Small intestine (tissue), 7 donors: ENCODE results near the gene OR6S1. TPM values are rescaled to one million over a fixed set of nuclear protein-coding genes. Genes with fewer than 3 reads are reported as not detected.

Experiments
- DNase-seq, 2 donors: peaks; one replicate each; pipeline versions ENCODE4 v3.0.0 to v3.0.0-alpha.2; 2013
- FAIRE-seq: peaks from 2 replicates; lab custom pipeline; 2012; peaks lifted over from hg19 to GRCh38; lab: Jason Lieb, UNC
- H3K27ac ChIP-seq, 3 donors: one replicate each; pipeline ENCODE4 v1.5.1; 2013; ENCODE audit warnings: low read length in 2 of 3, mild to moderate bottlenecking in 2 of 3, control low read depth in 1 of 3, inconsistent platforms in 1 of 3, low read depth in 1 of 3, moderate library complexity in 1 of 3
- H3K27me3 ChIP-seq, 3 donors: one replicate each; pipeline ENCODE4 v1.6.1; 2013; ENCODE audit warnings: low read length in 3 of 3, inconsistent platforms in 1 of 3; ENCODE audit not compliant: control insufficient read depth in 3 of 3, insufficient read depth in 3 of 3
- H3K36me3 ChIP-seq, 3 donors: one replicate each; pipeline ENCODE4 v1.6.1; 2013; ENCODE audit warnings: low read length in 3 of 3, inconsistent platforms in 1 of 3, low read depth in 1 of 3, mild to moderate bottlenecking in 1 of 3, moderate library complexity in 1 of 3; ENCODE audit not compliant: control insufficient read depth in 3 of 3, insufficient read depth in 2 of 3
- H3K4me1 ChIP-seq, 3 donors: one replicate each; pipeline ENCODE4 v1.6.1; 2013; ENCODE audit warnings: low read length in 2 of 3, inconsistent platforms in 1 of 3, low read depth in 1 of 3, mild to moderate bottlenecking in 1 of 3, moderate library complexity in 1 of 3; ENCODE audit not compliant: control insufficient read depth in 3 of 3, insufficient read depth in 2 of 3
- H3K4me3 ChIP-seq, 3 donors: one replicate each; pipeline ENCODE4 v1.5.1; 2013; ENCODE audit warnings: low read length in 3 of 3, control low read depth in 1 of 3, inconsistent platforms in 1 of 3, low read depth in 1 of 3, mild to moderate bottlenecking in 1 of 3, moderate library complexity in 1 of 3
- H3K9me3 ChIP-seq, 2 donors: one replicate each; pipeline ENCODE4 v1.6.1; 2013; ENCODE audit warnings: low read depth in 1 of 2, low read length in 1 of 2; ENCODE audit not compliant: control insufficient read depth in 2 of 2, insufficient read depth in 1 of 2
- WGBS, 3 donors: extraction: QIAGEN DNeasy Blood & Tissue Kit; methylation state at CpG; one replicate each; pipeline ENCODE4 v1.1.7; 2013; 5-methylcytosine and 5-hydroxymethylcytosine counted together
- polyA plus RNA-seq, 4 donors: library from polyadenylated mRNA; stranded (reverse) in 3 of 4; unstranded in 1 of 4; fragments of 200-250 nt in 3 of 4; fragments of 120-200 nt in 1 of 4; gene quantifications; one replicate each; pipeline versions ENCODE4 v1.2.1 to v1.2.3, GENCODE V29; 2013
- donor health status: healthy with polysubstance abuse.
- donor health status: control.
- donor health status: control.
- donor health status: Bipolar disorder and iron deficiency.
- donor health status: healthy.

Gene OR6S1
- polyA plus RNA-seq, 4 donors = not detected

- 0% methylated on average over 37 to 42 of the region's 42 CpGs for WGBS, 3 donors
- FAIRE-seq (no peak), DNase-seq (peak; percentile 82 to 95)
- Histone ChIP-seq H3K9me3 (no peaks in the 10 kb centered on the region), H3K4me1 (peaks cover 3 to 47% (median 5%) of the 10 kb centered on the region in 3 donors), H3K27ac (peak within 1 kb of the TSS; percentile 98 to 100 (median 99)), H3K36me3 (no peaks in the 10 kb centered on the region), H3K27me3 (no peaks in the 10 kb centered on the region), H3K4me3 (peak within 1 kb of the TSS; percentile 55 to 85 (median 84))
Measured at GRCh38 chr14:20683891-20684661, 42.6 kb upstream of the OR6S1 start, which contains the start of gene RNASE4. Gene RNASE4, plus strand, starts transcription at chr14:20684560. Its CDS starts 14,812 bp downstream, at chr14:20699372.

- no peaks in the 10 kb centered on the region for H3K36me3 ChIP-seq
- 0% methylated on average over 38 of the region's 38 CpGs for WGBS, 3 donors
- H3K4me1 ChIP-seq = peaks cover 3 to 39% (median 5%) of the 10 kb centered on the region in 3 donors
- DNase-seq (peak; percentile 80 to 90), FAIRE-seq (no peak)
- no peaks in the 10 kb centered on the region for H3K27me3 ChIP-seq
- peak overlapping the region; percentile 56 to 85 (median 84) for H3K4me3 ChIP-seq
- peak overlapping the region; percentile 98 to 100 (median 99) for H3K27ac ChIP-seq
- no peaks in the 10 kb centered on the region for H3K9me3 ChIP-seq
Measured at GRCh38 chr14:20683125-20683890, 41.8 kb upstream of the OR6S1 start.

GRCh38 chr14:20682435-20683124 lies 41.1 kb upstream of the OR6S1 start:
- H3K27me3 ChIP-seq = no peaks in the 10 kb centered on the region
- peak overlapping the region; percentile 98 to 100 (median 99) for H3K27ac ChIP-seq
- no peaks in the 10 kb centered on the region for H3K36me3 ChIP-seq
- peaks cover 3 to 33% (median 5%) of the 10 kb centered on the region in 3 donors for H3K4me1 ChIP-seq
- 0% methylated on average over 37 to 40 of the region's 40 CpGs for WGBS, 3 donors
- H3K4me3 ChIP-seq = peak overlapping the region; percentile 56 to 85 (median 84)
- no peaks in the 10 kb centered on the region for H3K9me3 ChIP-seq
- FAIRE-seq = no peak
- peak; percentile 89 to 95 for DNase-seq

GRCh38 chr14:20682127-20682434 lies 40.6 kb upstream of the OR6S1 start:
- no peak for FAIRE-seq
- Histone ChIP-seq H3K9me3 (no peaks in the 10 kb centered on the region), H3K27ac (peak overlapping the region; percentile 98 to 100 (median 99)), H3K4me1 (peaks cover 3 to 29% (median 5%) of the 10 kb centered on the region in 3 donors), H3K27me3 (no peaks in the 10 kb centered on the region), H3K4me3 (peak overlapping the region; percentile 22 to 85 (median 84)), H3K36me3 (no peaks in the 10 kb centered on the region)
- WGBS, 3 donors = 1 to 2% (median 1%) methylated on average over 11 of the region's 11 CpGs
- no peak for DNase-seq

GRCh38 chr14:20681348-20682126 lies 40.0 kb upstream of the OR6S1 start:
- no peaks in the 10 kb centered on the region for H3K27me3 ChIP-seq
- H3K27ac ChIP-seq = peak overlapping the region; percentile 98 to 100 (median 99)
- WGBS, 3 donors = 0 to 1% (median 0%) methylated on average over 25 of the region's 25 CpGs
- FAIRE-seq (no peak), DNase-seq (peak; percentile 83 to 92)
- peak overlapping the region; percentile 45 to 85 (median 84) for H3K4me3 ChIP-seq
- peaks cover 3 to 25% (median 5%) of the 10 kb centered on the region in 3 donors for H3K4me1 ChIP-seq
- no peaks in the 10 kb centered on the region for H3K9me3 ChIP-seq
- no peaks in the 10 kb centered on the region for H3K36me3 ChIP-seq

DNA sequence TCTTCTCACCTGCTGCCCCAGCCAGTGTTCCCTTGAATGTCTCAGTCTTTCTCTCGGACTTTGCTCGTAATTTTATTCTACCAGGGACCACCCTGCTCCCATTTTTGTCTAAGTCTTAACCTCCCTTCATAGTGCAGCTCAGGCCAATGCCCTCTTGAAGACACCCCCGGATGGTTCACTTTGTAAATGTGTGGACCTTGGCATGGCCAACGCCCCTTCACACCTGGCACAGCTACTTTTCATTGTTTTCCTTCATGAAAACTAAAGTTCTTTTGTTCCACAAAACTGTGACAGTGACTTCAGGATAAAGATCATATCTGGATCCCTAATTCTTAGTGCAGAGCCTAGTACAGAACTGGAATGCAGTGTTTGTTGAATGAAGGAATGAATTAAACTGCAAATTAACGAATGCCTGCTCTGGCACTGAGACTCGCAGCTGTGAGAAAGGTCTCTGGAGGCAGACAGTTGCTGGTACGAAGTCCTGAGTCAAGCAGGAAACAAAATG lies 39.4 kb upstream of the OR6S1 start:
- Histone ChIP-seq H3K27ac (peak overlapping the region; percentile 98 to 100 (median 99)), H3K9me3 (no peaks in the 10 kb centered on the region), H3K27me3 (no peaks in the 10 kb centered on the region), H3K4me3 (peak overlapping the region in 2 of 3 donors; percentile 84 to 85), H3K4me1 (peaks cover 3 to 21% (median 5%) of the 10 kb centered on the region in 3 donors), H3K36me3 (no peaks in the 10 kb centered on the region)
- 3 to 9% (median 6%) methylated on average over 7 of the region's 7 CpGs for WGBS, 3 donors
- no peak for FAIRE-seq
- peak in 1 of 2 donors; percentile 93 for DNase-seq

DNA sequence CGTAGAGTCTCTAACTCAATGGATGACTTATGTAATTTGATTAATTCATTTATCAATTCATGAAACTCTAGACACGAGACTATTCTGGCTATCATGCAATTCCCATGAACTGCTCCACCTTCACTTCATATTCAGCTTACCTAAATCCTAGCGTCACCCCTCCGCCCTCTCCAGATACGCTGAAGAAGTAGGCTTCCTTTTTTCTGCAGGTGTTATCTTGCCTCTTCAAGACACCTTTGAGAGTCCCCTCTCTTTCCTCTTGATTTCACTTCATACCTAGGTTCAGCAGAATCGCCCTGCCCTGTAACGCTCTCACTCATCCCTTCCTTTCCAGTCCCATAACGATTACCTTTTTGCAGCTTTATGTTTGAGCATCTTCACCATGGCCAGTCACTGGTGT lies 38.9 kb upstream of the OR6S1 start:
- Histone ChIP-seq H3K4me3 (peak overlapping the region in 1 of 3 donors; percentile 85), H3K27me3 (no peaks in the 10 kb centered on the region), H3K4me1 (peaks cover 3 to 18% (median 5%) of the 10 kb centered on the region in 3 donors), H3K36me3 (no peaks in the 10 kb centered on the region), H3K27ac (peak overlapping the region; percentile 98 to 100 (median 99)), H3K9me3 (no peaks in the 10 kb centered on the region)
- WGBS, 3 donors = 56 to 61% (median 59%) methylated on average over 8 of the region's 8 CpGs
- FAIRE-seq (no peak), DNase-seq (no peak)
